Activated CD8-positive, alpha-beta memory T cell treated with anti-CD3 and anti-CD28 coated beads, Interleukin-2, amount 10 ng/mL, durations not matched to agents 7 days and 5 days (primary cell): ENCODE measurements around the gene CACNA1D. TPM values are rescaled to one million over a fixed set of nuclear protein-coding genes. Genes with fewer than 3 reads are reported as not detected.

Experiments used
- ATAC-seq: fragments of 150-1000 bp; cut with Tn5 transposase; one replicate; pipeline ENCODE4 v1.10.0; 2021; ENCODE audit warnings: moderate library complexity
- CTCF ChIA-PET: fragments of 350-600 bp; sonication (Branson Sonifier 250); formaldehyde crosslinking; loops from one replicate; lab custom pipeline; 2021; ENCODE audit warnings: antibody characterized with exemption; lab: Charles Lee
- DNase-seq: peaks from one replicate; pipeline ENCODE4 v3.0.0-alpha.2; 2020
- H3K27ac Mint-ChIP-seq: one replicate; pipeline ENCODE4 v1.8.0; 2021; ENCODE audit warnings: mild to moderate bottlenecking, mixed read lengths
- H3K27me3 Mint-ChIP-seq: one replicate; pipeline ENCODE4 v1.8.0; 2021; ENCODE audit warnings: mixed read lengths
- H3K36me3 Mint-ChIP-seq: one replicate; pipeline ENCODE4 v1.8.0; 2021; ENCODE audit warnings: mild to moderate bottlenecking, mixed read lengths
- H3K4me1 Mint-ChIP-seq: one replicate; pipeline ENCODE4 v1.8.0; 2021; ENCODE audit warnings: mixed read lengths
- H3K4me3 Mint-ChIP-seq: one replicate; pipeline ENCODE4 v1.8.0; 2021; ENCODE audit warnings: mild to moderate bottlenecking, moderate library complexity, mixed read lengths
- H3K9me3 Mint-ChIP-seq: one replicate; pipeline ENCODE4 v1.8.0; 2022; ENCODE audit warnings: low read depth, mixed read lengths
- total RNA-seq, 2 experiments: library from RNA; stranded (reverse); gene quantifications; one replicate each; pipeline ENCODE4 v1.2.3, GENCODE V29; 2021

The CACNA1D gene
- total RNA-seq, 2 experiments from 2014 or later = 0.41 to 1.5 TPM

- no peaks in the 10 kb centered on the region for H3K9me3 Mint-ChIP-seq
- no peak overlapping the region for H3K27ac Mint-ChIP-seq
- DNase-seq (no peak), ATAC-seq (no peak)
- peaks cover under 1% of the 10 kb centered on the region for H3K27me3 Mint-ChIP-seq
- no peak overlapping the region for H3K4me3 Mint-ChIP-seq
- H3K36me3 Mint-ChIP-seq = no peaks in the 10 kb centered on the region
- H3K4me1 Mint-ChIP-seq = no peaks in the 10 kb centered on the region
- CTCF ChIA-PET = interaction anchor here (0.6 kb wide), 1 partner anchor 71 kb away, joined by 4 read pairs; no protein-coding TSS in a partner anchor
Observed at GRCh38 chr3:53807117-53807810, 312.9 kb downstream of the CACNA1D start.

- no peaks in the 10 kb centered on the region for H3K9me3 Mint-ChIP-seq
- DNase-seq (no peak), ATAC-seq (no peak)
- no peak overlapping the region for H3K4me3 Mint-ChIP-seq
- H3K27ac Mint-ChIP-seq = no peak overlapping the region
- no peaks in the 10 kb centered on the region for H3K36me3 Mint-ChIP-seq
- peaks cover 3% of the 10 kb centered on the region for H3K27me3 Mint-ChIP-seq
- no peaks in the 10 kb centered on the region for H3K4me1 Mint-ChIP-seq
- CTCF ChIA-PET = no interaction called here
Observed at GRCh38 chr3:53808496-53808895, 314.1 kb downstream of the CACNA1D start.

GRCh38 chr3:53809267-53809666 lies 314.9 kb downstream of the CACNA1D start:
- CTCF ChIA-PET = interaction anchor here (0.9 kb wide), 1 partner anchor 83 kb away, joined by 3 read pairs; the partner anchor contains the start of gene SELENOK
- no peaks in the 10 kb centered on the region for H3K4me1 Mint-ChIP-seq

GRCh38 chr3:53809764-53810400 lies 315.5 kb downstream of the CACNA1D start:
- Mint-ChIP-seq H3K36me3 (no peaks in the 10 kb centered on the region), H3K9me3 (no peaks in the 10 kb centered on the region), H3K27me3 (peaks cover 6% of the 10 kb centered on the region), H3K4me3 (no peak overlapping the region), H3K4me1 (no peaks in the 10 kb centered on the region), H3K27ac (no peak overlapping the region)
- no peak for DNase-seq
- CTCF ChIA-PET = interaction anchor here (0.9 kb wide), 1 partner anchor 82 kb away, joined by 3 read pairs; the partner anchor contains the start of gene SELENOK
- ATAC-seq = no peak

More at GRCh38 chr3:53809267-53809666, 314.9 kb downstream of the CACNA1D start:
- H3K4me3 Mint-ChIP-seq = no peak overlapping the region
- ATAC-seq (no peak), DNase-seq (no peak)
- H3K27ac Mint-ChIP-seq = no peak overlapping the region
- H3K27me3 Mint-ChIP-seq = peaks cover 6% of the 10 kb centered on the region
- no peaks in the 10 kb centered on the region for H3K9me3 Mint-ChIP-seq
- no peaks in the 10 kb centered on the region for H3K36me3 Mint-ChIP-seq

- H3K4me1 Mint-ChIP-seq = no peaks in the 10 kb centered on the region
- H3K9me3 Mint-ChIP-seq = no peaks in the 10 kb centered on the region
- no peak overlapping the region for H3K4me3 Mint-ChIP-seq
- H3K36me3 Mint-ChIP-seq = no peaks in the 10 kb centered on the region
- H3K27me3 Mint-ChIP-seq = peaks cover 6% of the 10 kb centered on the region
- CTCF ChIA-PET = interaction anchor here (0.7 kb wide), 1 partner anchor 82 kb away, joined by 3 read pairs; no protein-coding TSS in a partner anchor
- ATAC-seq (no peak), DNase-seq (no peak)
- no peak overlapping the region for H3K27ac Mint-ChIP-seq
Observed at GRCh38 chr3:53811143-53811927, 316.9 kb downstream of the CACNA1D start.

- Mint-ChIP-seq H3K36me3 (no peaks in the 10 kb centered on the region), H3K27me3 (peaks cover 6% of the 10 kb centered on the region), H3K9me3 (no peaks in the 10 kb centered on the region), H3K27ac (no peak overlapping the region), H3K4me3 (no peak overlapping the region), H3K4me1 (no peaks in the 10 kb centered on the region)
- ATAC-seq (no peak), DNase-seq (no peak)
- CTCF ChIA-PET = no interaction called here
Observed at GRCh38 chr3:53812434-53812833, 318.0 kb downstream of the CACNA1D start.

- Mint-ChIP-seq H3K27ac (no peak overlapping the region), H3K4me1 (no peaks in the 10 kb centered on the region), H3K27me3 (peaks cover 8% of the 10 kb centered on the region), H3K4me3 (no peak overlapping the region), H3K36me3 (no peaks in the 10 kb centered on the region), H3K9me3 (no peaks in the 10 kb centered on the region)
- CTCF ChIA-PET = no interaction called here
- no peak for DNase-seq
- no peak for ATAC-seq
Observed at GRCh38 chr3:53813229-53813628, 318.8 kb downstream of the CACNA1D start.

- Mint-ChIP-seq H3K9me3 (no peaks in the 10 kb centered on the region), H3K4me1 (no peaks in the 10 kb centered on the region), H3K27me3 (peaks cover 8% of the 10 kb centered on the region), H3K27ac (no peak overlapping the region), H3K36me3 (no peaks in the 10 kb centered on the region), H3K4me3 (no peak overlapping the region)
- ATAC-seq (no peak), DNase-seq (no peak)
- CTCF ChIA-PET = no interaction called here
Observed at GRCh38 chr3:53813876-53814275, 319.5 kb downstream of the CACNA1D start.

- H3K27ac Mint-ChIP-seq = no peak overlapping the region
- peaks cover 8% of the 10 kb centered on the region for H3K27me3 Mint-ChIP-seq
- DNase-seq (peak; percentile 16), ATAC-seq (no peak)
- H3K4me1 Mint-ChIP-seq = no peaks in the 10 kb centered on the region
- no peaks in the 10 kb centered on the region for H3K36me3 Mint-ChIP-seq
- no peaks in the 10 kb centered on the region for H3K9me3 Mint-ChIP-seq
- CTCF ChIA-PET = no interaction called here
- no peak overlapping the region for H3K4me3 Mint-ChIP-seq
Observed at GRCh38 chr3:53815067-53815466, 320.7 kb downstream of the CACNA1D start.

GRCh38 chr3:53815651-53816050 lies 321.2 kb downstream of the CACNA1D start:
- no peaks in the 10 kb centered on the region for H3K4me1 Mint-ChIP-seq
- no peaks in the 10 kb centered on the region for H3K36me3 Mint-ChIP-seq
- no peak overlapping the region for H3K27ac Mint-ChIP-seq
- no peaks in the 10 kb centered on the region for H3K9me3 Mint-ChIP-seq
- peak; percentile 27 for DNase-seq
- CTCF ChIA-PET = no interaction called here
- peaks cover 8% of the 10 kb centered on the region for H3K27me3 Mint-ChIP-seq
- no peak for ATAC-seq
- no peak overlapping the region for H3K4me3 Mint-ChIP-seq

- no peaks in the 10 kb centered on the region for H3K4me1 Mint-ChIP-seq
- CTCF ChIA-PET = no interaction called here
- no peak for ATAC-seq
- no peak overlapping the region for H3K27ac Mint-ChIP-seq
- no peak for DNase-seq
- no peaks in the 10 kb centered on the region for H3K36me3 Mint-ChIP-seq
- H3K9me3 Mint-ChIP-seq = no peaks in the 10 kb centered on the region
- H3K4me3 Mint-ChIP-seq = no peak overlapping the region
- peaks cover 8% of the 10 kb centered on the region for H3K27me3 Mint-ChIP-seq
Observed at GRCh38 chr3:53816425-53816824, 322.0 kb downstream of the CACNA1D start.

GRCh38 chr3:53817211-53817610 lies 322.8 kb downstream of the CACNA1D start:
- DNase-seq = no peak
- no peaks in the 10 kb centered on the region for H3K36me3 Mint-ChIP-seq
- H3K27me3 Mint-ChIP-seq = peaks cover 8% of the 10 kb centered on the region
- H3K27ac Mint-ChIP-seq = no peak overlapping the region
- H3K4me1 Mint-ChIP-seq = no peaks in the 10 kb centered on the region
- H3K4me3 Mint-ChIP-seq = no peak overlapping the region
- CTCF ChIA-PET = no interaction called here
- no peak for ATAC-seq
- no peaks in the 10 kb centered on the region for H3K9me3 Mint-ChIP-seq

- CTCF ChIA-PET = no interaction called here
- Mint-ChIP-seq H3K27ac (no peak overlapping the region), H3K9me3 (no peaks in the 10 kb centered on the region), H3K4me1 (no peaks in the 10 kb centered on the region), H3K4me3 (no peak overlapping the region), H3K27me3 (peaks cover 6% of the 10 kb centered on the region), H3K36me3 (no peaks in the 10 kb centered on the region)
- DNase-seq (no peak), ATAC-seq (no peak)
Observed at GRCh38 chr3:53817809-53818208, 323.4 kb downstream of the CACNA1D start.
